Fibroblast of lung (primary cell): ENCODE data around the gene OPA3. TPM values are rescaled to one million over a fixed set of nuclear protein-coding genes. Genes with fewer than 3 reads are reported as not detected.

ENCODE experiments used
- DNase-seq, 2 donors: peaks; one replicate each; pipeline versions ENCODE4 v3.0.0 to v3.0.0-alpha.2; 2010; ENCODE audit warnings: low read depth in 2 of 2
- H2AFZ ChIP-seq: 2 replicates; pipeline ENCODE4 v1.5.1; 2012; ENCODE audit warnings: low read length, control low read depth, inconsistent platforms
- H3K27ac ChIP-seq: 2 replicates; pipeline ENCODE4 v1.5.1; 2011; ENCODE audit warnings: low read length, control low read depth; ENCODE audit not compliant: insufficient read depth
- H3K27me3 ChIP-seq: 2 replicates; pipeline ENCODE4 v1.5.1; 2011; ENCODE audit warnings: mild to moderate bottlenecking, low read length; ENCODE audit not compliant: control insufficient read depth, insufficient read depth
- H3K36me3 ChIP-seq: 2 replicates; pipeline ENCODE4 v1.5.1; 2011; ENCODE audit warnings: low read length; ENCODE audit not compliant: control insufficient read depth, insufficient read depth
- H3K4me1 ChIP-seq: 2 replicates; pipeline ENCODE4 v1.5.1; 2011; ENCODE audit warnings: low read length; ENCODE audit not compliant: control insufficient read depth, insufficient read depth; ENCODE audit errors: extremely low read depth
- H3K4me2 ChIP-seq: 2 replicates; pipeline ENCODE4 v1.5.1; 2011; ENCODE audit warnings: low read length, control low read depth; ENCODE audit not compliant: insufficient read depth; ENCODE audit errors: extremely low read depth
- H3K4me3 ChIP-seq, 4 experiments: fragments of 200-600 bp in 1 of 4; sonication (generic) in 1 of 4; replicated peaks in 1 of 4; 2 replicates each; pipeline ENCODE4 v1.5.1; 2011 to 2016; ENCODE audit warnings: low read length in 4 of 4, low read depth in 3 of 4, mild to moderate bottlenecking in 3 of 4, control low read depth in 2 of 4, inconsistent platforms in 1 of 4, mixed read lengths in 1 of 4; ENCODE audit not compliant: insufficient read depth in 1 of 4; ENCODE audit errors: control extremely low read depth in 1 of 4
- H3K79me2 ChIP-seq: 2 replicates; pipeline ENCODE4 v1.5.1; 2012; ENCODE audit warnings: mild to moderate bottlenecking, low read length, inconsistent platforms; ENCODE audit not compliant: control insufficient read depth, insufficient read depth
- H3K9ac ChIP-seq: 2 replicates; pipeline ENCODE4 v1.5.1; 2011; ENCODE audit warnings: mild to moderate bottlenecking, low read length, control low read depth; ENCODE audit not compliant: insufficient read depth
- H3K9me3 ChIP-seq: 2 replicates; pipeline ENCODE4 v1.5.1; 2012; ENCODE audit warnings: low read depth, low read length; ENCODE audit not compliant: control insufficient read depth, insufficient read depth
- H4K20me1 ChIP-seq: 2 replicates; pipeline ENCODE4 v1.5.1; 2011; ENCODE audit warnings: low read length; ENCODE audit not compliant: control insufficient read depth, insufficient read depth; ENCODE audit errors: extremely low read depth
- CTCF ChIP-seq, 2 donors: IDR thresholded peaks in 1 of 2; conservative IDR thresholded peaks in 1 of 2; 1 replicate in 1 of 2; 2 replicates in 1 of 2; pipeline ENCODE4 v1.5.1; 2011 to 2012; ENCODE audit warnings: low read length in 2 of 2, control low read depth in 1 of 2, inconsistent platforms in 1 of 2, low read depth in 1 of 2, mild to moderate bottlenecking in 1 of 2
- EZH2 ChIP-seq: IDR thresholded peaks from 2 replicates; pipeline ENCODE4 v1.5.1; 2012; ENCODE audit warnings: low read length, control low read depth, mild to moderate bottlenecking; ENCODE audit errors: missing control alignments
- polyA plus RNA-seq, 2 donors: library from polyadenylated mRNA; depleted of rRNA in 1 of 2; stranded (reverse) in 1 of 2; unstranded in 1 of 2; fragments of >200 nt; gene quantifications; 2 replicates each; pipeline ENCODE4 v1.2.1, GENCODE V29; 2011 to 2012; ENCODE audit warnings: missing spikeins in 1 of 2
- total RNA-seq: library from RNA; depleted of rRNA; stranded (reverse); fragments of >200 nt; gene quantifications from 2 replicates; pipeline ENCODE4 v1.2.1, GENCODE V29; 2014

OPA3 gene
- total and polyA plus RNA-seq, 2 donors (not counting 1 experiment from before 2014, with no cell fraction given): 3.8 to 8.3 TPM

- no peaks in the 10 kb centered on the region for H3K79me2 ChIP-seq
- no peaks in the 10 kb centered on the region for H4K20me1 ChIP-seq
- H3K4me1 ChIP-seq: peaks cover 2% of the 10 kb centered on the region
- TF ChIP-seq CTCF (conservative IDR thresholded peaks at IDR 0.05 in 1 of 2, IDR thresholded peaks at IDR 0.05 in 1 of 2; ENCODE audit: low read depth in 1 of 2, low read length in 2 of 2) (no peak), EZH2 (no peak)
- peaks cover 43% of the 10 kb centered on the region for H3K27me3 ChIP-seq
- H3K4me2 ChIP-seq: no peak overlapping the region
- H2AFZ ChIP-seq: no peak overlapping the region
- no peak overlapping the region for H3K27ac ChIP-seq
- no peaks in the 10 kb centered on the region for H3K36me3 ChIP-seq
- no peak for DNase-seq
- H3K9me3 ChIP-seq: no peaks in the 10 kb centered on the region
- H3K9ac ChIP-seq: no peak overlapping the region
- peak overlapping the region in 1 of 4 experiments; percentile 38 for H3K4me3 ChIP-seq
These were observed 16.5 kb upstream of the OPA3 start for GRCh38 chr19:45601115-45601514.

GRCh38 chr19:45600340-45600885, 15.8 kb upstream of the OPA3 start:
- H3K4me3 ChIP-seq: no peak overlapping the region
- peaks cover 43% of the 10 kb centered on the region for H3K27me3 ChIP-seq
- H3K79me2 ChIP-seq: no peaks in the 10 kb centered on the region
- DNase-seq: no peak
- peaks cover 2% of the 10 kb centered on the region for H3K4me1 ChIP-seq
- H3K4me2 ChIP-seq: no peak overlapping the region
- no peaks in the 10 kb centered on the region for H4K20me1 ChIP-seq
- H3K27ac ChIP-seq: no peak overlapping the region
- H2AFZ ChIP-seq: no peak overlapping the region
- H3K36me3 ChIP-seq: no peaks in the 10 kb centered on the region
- H3K9ac ChIP-seq: no peak overlapping the region
- no peaks in the 10 kb centered on the region for H3K9me3 ChIP-seq
- TF ChIP-seq CTCF (conservative IDR thresholded peaks at IDR 0.05 in 1 of 2, IDR thresholded peaks at IDR 0.05 in 1 of 2; ENCODE audit: low read depth in 1 of 2, low read length in 2 of 2) (no peak), EZH2 (no peak)

GRCh38 chr19:45599286-45599685, 14.7 kb upstream of the OPA3 start:
- H3K4me2 ChIP-seq: no peak overlapping the region
- no peaks in the 10 kb centered on the region for H3K36me3 ChIP-seq
- no peaks in the 10 kb centered on the region for H3K9me3 ChIP-seq
- peaks cover 43% of the 10 kb centered on the region for H3K27me3 ChIP-seq
- no peak overlapping the region for H2AFZ ChIP-seq
- no peaks in the 10 kb centered on the region for H3K79me2 ChIP-seq
- no peak overlapping the region for H3K27ac ChIP-seq
- no peak overlapping the region for H3K4me3 ChIP-seq
- no peak overlapping the region for H3K9ac ChIP-seq
- TF ChIP-seq EZH2: no peak
- no peak for TF ChIP-seq CTCF (conservative IDR thresholded peaks at IDR 0.05 in 1 of 2, IDR thresholded peaks at IDR 0.05 in 1 of 2; ENCODE audit: low read depth in 1 of 2, low read length in 2 of 2)
- H3K4me1 ChIP-seq: peaks cover 2% of the 10 kb centered on the region
- DNase-seq: no peak
- no peaks in the 10 kb centered on the region for H4K20me1 ChIP-seq
